Esophagus muscularis mucosa (tissue), 4 donors: ENCODE results near the gene PCSK9.

Experiments used
- CTCF ChIP-seq, 3 experiments: fragments of 200-600 bp in 2 of 3; fragments of 450-650 bp in 1 of 3; sonication (generic) in 2 of 3; IDR thresholded peaks; one replicate each; pipeline ENCODE4 v1.5.1; 2017 to 2019; ENCODE audit warnings: antibody characterized with exemption in 3 of 3, mild to moderate bottlenecking in 2 of 3, moderate library complexity in 1 of 3
- EP300 ChIP-seq: sonication (generic); formaldehyde crosslinking; IDR thresholded peaks from one replicate; pipeline ENCODE4 v1.6.1; 2017; ENCODE audit warnings: antibody characterized with exemption
- POLR2A ChIP-seq: fragments of 450-650 bp; IDR thresholded peaks from one replicate; pipeline ENCODE4 v1.6.1; 2017; ENCODE audit warnings: antibody characterized with exemption, moderate library complexity, mild to moderate bottlenecking, low read depth
- POLR2AphosphoS5 ChIP-seq, 2 donors: sonication (generic); formaldehyde crosslinking; IDR thresholded peaks; one replicate each; pipeline ENCODE4 v1.6.1; 2017; ENCODE audit warnings: antibody characterized with exemption in 2 of 2

- TF ChIP-seq POLR2AphosphoS5 (IDR thresholded peaks at IDR 0.05) (no peak), CTCF (IDR thresholded peaks at IDR 0.05) (no peak), POLR2A (no peak), EP300 (no peak)
Measured at GRCh38 chr1:55010194-55010886, 29.0 kb upstream of the PCSK9 start.
